GM08714 (cell line): ENCODE data around the gene ILF3.

Source experiments
- H3K4me3 ChIP-seq: fragments of 200-500 bp; sonication (Bioruptor generic); 2 replicates; pipeline ENCODE4 v1.5.1; 2014; ENCODE audit warnings: mild to moderate bottlenecking, low read length, inconsistent platforms
- ZNF274 ChIP-seq: IDR thresholded peaks from 2 replicates; pipeline ENCODE4 v1.6.1; 2012; ENCODE audit warnings: mild to moderate bottlenecking, low read depth, low read length

Gene ILF3

DNA sequence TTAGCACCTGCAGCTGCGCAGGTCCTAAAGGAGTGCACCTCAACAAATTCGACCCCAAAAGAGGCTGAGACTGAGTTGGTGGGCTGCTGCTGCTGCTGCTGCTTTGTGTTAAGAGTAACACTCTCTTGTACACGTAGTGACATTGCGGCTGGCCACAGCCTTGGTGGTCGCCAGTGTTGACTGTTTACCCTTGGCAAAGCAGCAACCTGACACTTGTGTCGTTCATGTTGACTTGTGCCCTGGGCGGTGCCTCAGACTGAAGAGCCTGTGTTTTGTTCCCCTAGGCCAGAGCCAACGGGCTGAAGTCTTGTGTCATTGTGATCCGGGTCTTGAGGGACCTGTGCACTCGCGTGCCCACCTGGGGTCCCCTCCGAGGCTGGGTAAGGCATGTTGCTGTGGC, 24.7 kb downstream of the ILF3 start:
- H3K4me3 ChIP-seq: no peak overlapping the region
- TF ChIP-seq ZNF274: no peak

DNA sequence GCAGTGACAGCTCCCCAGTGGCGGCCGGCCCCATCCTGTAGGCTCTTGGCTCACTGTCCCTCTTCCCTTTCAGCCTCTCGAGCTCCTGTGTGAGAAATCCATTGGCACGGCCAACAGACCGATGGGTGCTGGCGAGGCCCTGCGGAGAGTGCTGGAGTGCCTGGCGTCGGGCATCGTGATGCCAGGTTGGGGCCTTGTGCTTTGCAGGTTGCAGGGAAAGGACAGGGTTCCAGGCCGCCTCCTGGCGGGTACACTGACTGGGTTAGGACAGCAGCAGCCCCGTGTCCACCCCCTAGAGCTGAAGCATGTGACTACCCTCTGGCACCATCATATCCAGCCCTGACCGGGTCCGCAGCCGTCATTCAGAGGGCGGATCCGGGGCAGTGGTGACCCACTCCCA, 25.6 kb downstream of the ILF3 start:
- no peak overlapping the region for H3K4me3 ChIP-seq
- TF ChIP-seq ZNF274: no peak

DNA sequence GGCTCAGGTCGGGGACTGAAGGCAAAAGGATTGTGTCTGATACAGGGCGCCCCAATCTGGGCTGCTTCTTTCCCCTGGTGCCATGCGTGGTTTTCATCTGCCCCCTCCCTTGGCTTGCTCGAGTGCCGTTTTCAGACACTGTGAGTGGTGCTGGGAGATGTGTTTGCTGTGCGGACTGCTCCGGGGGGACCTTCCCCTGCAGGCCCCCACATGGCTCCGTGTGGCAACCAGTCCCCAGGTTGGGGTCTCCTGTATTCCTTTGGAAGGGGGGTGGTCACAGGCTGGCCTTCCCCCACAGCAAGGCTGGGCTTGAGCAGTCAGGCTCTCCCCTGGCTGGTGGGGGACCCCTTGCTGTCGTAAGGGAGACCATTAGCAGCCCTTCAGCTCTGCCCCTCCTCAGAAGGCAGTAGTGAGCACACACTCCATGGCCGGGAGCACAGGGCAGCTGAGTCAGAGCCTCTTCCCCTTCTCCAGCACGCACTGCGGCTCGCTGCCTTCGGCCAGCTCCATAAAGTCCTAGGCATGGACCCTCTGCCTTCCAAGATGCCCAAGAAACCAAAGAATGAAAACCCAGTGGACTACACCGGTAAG, 26.5 kb downstream of the ILF3 start:
- no peak overlapping the region for H3K4me3 ChIP-seq

DNA sequence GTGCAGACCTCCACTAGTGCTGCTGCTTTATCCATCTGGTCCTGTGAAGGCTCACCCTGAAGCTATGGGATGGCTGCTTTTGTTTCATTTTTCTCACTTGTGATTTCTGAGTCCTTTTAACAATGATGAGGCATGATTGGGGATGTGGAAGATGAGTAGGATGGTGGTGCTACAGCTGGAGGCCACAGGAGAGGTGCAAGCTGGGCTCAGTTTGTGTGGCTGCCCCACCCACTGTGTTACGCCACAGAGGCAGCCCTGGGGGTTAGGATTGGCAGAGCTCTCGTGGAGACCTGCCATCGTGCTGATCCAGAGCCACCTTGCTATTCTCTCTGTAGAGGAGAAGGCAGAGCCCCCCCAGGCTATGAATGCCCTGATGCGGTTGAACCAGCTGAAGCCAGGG, 27.5 kb downstream of the ILF3 start:
- no peak overlapping the region for H3K4me3 ChIP-seq
- no peak for TF ChIP-seq ZNF274

More for the DNA sequence above, 26.5 kb downstream of the ILF3 start:
- TF ChIP-seq ZNF274: no peak

DNA sequence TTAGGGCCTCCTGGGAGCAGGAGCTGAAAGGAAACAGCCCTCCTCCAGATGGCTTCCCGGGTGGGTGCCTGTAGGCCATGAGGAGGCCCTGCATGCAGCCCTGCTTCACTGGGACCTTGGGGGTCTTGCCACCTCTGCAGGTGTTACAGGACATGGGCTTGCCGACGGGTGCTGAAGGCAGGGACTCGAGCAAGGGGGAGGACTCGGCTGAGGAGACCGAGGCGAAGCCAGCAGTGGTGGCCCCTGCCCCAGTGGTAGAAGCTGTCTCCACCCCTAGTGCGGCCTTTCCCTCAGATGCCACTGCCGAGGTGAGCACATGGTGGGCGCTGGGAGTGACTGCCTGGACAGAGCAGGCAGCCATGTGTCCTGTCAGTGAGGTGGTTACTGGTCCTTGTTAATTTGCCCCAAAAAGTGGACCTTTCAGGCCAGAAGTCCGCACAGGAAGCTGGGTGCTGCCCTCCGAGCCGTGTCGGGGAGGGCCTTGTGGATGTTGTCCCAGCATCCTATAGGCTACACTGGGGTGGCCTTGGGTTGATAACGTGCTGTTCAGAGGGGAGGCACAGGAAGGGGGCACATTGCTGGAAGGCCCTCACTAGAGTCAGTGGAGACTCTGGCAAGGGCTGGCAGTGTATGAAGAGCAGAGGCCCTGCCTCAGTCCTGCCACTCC, 28.4 kb downstream of the ILF3 start:
- H3K4me3 ChIP-seq: no peak overlapping the region

DNA sequence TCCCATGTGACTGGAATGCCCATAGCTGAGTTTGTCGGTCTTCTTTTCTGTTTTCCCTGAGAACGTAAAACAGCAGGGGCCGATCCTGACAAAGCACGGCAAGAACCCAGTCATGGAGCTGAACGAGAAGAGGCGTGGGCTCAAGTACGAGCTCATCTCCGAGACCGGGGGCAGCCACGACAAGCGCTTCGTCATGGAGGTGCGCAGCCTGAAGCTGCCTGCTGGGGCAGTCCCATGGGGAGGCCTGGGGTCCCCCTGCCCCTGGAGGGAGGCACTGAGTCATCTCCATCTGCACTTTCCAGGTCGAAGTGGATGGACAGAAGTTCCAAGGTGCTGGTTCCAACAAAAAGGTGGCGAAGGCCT, 28.9 kb downstream of the ILF3 start:
- no peak overlapping the region for H3K4me3 ChIP-seq
- TF ChIP-seq ZNF274: no peak

More for the DNA sequence above, 28.4 kb downstream of the ILF3 start:
- no peak for TF ChIP-seq ZNF274

DNA sequence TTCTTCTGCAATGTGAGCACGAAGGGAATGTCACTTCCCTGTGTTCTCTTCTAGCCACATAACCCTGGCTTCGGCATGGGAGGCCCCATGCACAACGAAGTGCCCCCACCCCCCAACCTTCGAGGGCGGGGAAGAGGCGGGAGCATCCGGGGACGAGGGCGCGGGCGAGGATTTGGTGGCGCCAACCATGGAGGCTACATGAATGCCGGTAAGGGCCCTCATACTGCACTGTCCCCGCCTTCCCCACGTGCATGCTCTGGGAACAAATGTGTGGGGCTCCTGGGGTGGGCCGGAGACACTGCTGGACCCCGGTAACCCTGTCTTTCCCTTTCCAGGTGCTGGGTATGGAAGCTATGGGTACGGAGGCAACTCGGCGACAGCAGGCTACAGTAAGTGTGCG, 29.4 kb downstream of the ILF3 start:
- H3K4me3 ChIP-seq: no peak overlapping the region
- TF ChIP-seq ZNF274: no peak

DNA sequence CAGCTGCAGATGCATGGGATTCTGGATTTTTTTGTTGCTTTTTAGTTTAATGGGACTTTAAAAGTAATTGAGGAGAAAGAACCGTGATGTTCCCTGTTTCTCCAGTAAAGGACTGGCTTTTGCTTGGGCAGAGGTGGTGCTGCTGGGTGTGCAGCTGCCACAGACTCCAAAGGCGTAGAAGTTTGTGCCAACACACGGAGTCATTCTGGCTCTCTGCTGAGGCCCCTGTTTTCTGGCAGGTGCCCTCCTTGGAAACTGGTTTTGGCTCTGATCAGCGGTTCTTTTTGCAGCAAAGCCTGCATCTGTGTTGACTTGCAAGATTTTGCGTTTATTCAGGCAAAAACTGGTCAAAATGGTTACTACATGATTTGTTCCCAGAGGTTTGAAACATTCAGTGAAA, 31.1 kb downstream of the ILF3 start:
- TF ChIP-seq ZNF274: no peak
- no peak overlapping the region for H3K4me3 ChIP-seq

DNA sequence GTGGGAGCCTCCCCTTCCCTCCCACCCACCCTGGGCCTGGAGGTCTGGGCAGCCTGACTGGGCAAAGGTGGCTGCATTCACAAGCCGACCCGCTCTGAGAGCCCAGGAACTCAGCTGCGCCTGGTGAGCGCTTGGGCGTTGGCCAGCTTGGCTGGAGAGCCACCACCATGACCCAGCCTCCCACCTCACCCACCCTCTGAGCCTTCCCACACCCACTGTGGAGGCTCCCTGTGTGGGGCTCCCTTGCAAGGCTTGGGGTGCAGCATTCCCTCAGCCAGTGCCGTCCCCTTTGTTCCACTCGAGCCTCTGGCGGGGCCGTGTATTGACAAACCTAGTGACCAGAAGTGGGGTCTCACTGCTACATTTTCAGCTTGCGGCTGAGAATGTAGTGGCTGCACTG, 32.0 kb downstream of the ILF3 start:
- H3K4me3 ChIP-seq: no peak overlapping the region
- TF ChIP-seq ZNF274: no peak

DNA sequence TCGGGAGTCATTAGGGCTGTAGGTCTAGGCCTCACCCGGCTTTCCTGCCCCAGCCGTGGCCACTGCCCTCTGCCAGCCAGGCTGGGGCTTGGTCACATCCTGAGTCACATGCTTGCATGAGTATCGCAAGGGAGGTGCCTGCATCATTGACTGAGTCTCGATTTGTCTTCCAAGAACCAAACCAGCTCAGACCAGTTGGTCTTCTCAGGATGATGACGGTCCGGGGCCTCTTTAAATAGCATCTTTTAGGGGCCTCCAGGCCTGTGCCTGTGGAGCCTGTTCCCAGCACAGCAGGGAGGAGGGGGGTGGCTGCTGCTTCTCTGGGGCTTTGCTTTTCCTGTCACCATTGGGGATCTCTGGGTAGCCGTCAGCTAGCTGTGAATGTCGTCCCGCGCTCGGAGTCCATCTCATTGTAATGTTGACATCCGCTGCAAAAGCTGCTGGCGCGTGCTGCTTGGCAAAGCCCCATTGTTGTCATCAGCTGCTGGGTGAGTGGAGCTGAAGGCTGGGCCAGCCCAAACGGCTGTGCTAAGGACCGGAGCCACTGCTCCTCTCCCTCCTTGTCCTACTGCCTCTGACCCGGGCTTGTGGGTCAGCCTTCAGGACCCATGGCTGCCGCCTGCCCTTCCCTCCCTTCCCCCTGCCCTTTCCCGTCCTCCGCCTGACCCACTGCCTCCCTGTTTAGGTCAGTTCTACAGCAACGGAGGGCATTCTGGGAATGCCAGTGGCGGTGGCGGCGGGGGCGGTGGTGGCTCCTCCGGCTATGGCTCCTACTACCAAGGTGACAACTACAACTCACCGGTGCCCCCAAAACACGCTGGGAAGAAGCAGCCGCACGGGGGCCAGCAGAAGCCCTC, 32.7 kb downstream of the ILF3 start:
- no peak for TF ChIP-seq ZNF274
- H3K4me3 ChIP-seq: no peak overlapping the region

DNA sequence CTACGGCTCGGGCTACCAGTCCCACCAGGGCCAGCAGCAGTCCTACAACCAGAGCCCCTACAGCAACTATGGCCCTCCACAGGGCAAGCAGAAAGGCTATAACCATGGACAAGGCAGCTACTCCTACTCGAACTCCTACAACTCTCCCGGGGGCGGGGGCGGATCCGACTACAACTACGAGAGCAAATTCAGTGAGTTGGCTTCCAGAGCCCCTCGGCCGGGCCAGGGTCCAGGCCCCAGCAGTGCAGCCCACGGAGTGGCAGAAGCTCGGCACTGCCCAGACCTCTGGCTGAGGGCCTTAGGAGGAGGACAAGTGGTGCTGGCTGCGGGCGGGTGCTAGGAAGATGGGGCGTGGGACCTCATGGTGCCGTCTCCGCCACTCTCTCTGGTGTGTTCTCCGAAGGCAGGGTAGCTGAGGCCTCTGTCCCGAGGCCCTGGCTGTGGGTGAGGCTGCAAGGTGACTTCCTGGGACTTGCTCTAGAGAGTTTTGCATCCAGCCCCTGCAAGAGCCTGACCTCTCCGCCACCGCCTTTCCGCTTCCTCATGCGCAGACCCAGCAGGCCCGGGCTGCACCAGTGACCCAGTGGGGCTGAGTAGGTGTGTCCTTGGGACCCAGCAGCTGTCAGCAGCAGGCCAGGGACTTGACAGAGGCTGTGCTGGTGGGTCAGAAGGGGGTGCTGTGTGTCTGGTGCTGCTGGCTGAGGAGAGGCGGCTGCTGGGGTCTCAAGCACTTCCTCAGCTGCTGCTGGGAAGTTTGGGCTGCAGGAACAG, 33.6 kb downstream of the ILF3 start:
- TF ChIP-seq ZNF274: no peak
- H3K4me3 ChIP-seq: no peak overlapping the region

DNA sequence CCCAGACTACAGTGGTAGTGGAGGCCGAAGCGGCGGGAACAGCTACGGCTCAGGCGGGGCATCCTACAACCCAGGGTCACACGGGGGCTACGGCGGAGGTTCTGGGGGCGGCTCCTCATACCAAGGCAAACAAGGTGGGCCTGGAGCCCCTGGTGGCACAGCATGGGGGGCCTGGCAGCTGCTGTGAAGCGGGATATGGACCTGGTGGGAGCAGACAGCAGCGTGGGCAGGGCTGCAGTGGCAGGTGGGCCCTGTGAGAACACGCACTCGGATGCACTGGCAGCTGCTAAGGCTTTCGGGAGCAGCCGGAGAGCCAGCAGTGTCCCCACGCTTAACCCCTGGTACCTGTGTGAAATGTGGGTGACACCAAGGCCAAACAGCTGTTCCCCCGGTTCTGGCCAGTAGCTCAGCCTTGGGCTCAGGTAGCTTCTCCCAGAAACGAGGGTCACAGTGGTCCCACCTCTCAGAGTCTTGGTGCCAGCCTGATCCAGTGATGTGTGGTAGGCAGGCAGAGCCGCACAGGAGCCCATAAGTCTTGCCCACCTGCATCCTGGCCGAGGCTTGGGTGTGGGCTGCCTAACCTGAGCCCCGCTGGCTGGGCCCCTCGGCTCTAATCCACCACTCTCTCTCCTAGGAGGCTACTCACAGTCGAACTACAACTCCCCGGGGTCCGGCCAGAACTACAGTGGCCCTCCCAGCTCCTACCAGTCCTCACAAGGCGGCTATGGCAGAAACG, 34.6 kb downstream of the ILF3 start:
- no peak overlapping the region for H3K4me3 ChIP-seq

DNA sequence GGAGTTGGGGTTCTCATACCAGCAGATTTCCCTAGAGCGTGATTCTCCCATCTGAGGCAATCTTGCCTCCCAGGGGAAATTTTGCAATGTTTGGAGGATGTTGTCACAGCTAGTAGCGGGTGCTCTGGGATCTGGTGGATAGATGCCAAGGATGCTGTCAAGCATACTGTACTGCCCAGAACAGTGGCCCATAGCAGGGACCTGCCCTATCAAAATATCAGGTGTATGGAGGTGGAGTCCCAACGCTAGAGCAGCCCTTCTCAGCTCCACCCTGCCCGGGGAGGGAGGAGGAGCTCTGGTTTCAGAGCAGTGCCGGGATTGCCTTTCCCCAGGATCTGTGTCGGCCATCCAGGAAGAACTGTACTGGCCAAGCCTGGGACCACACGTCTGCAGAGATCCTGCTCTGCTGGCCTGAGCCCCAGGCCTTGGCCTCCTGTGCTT, 36.2 kb downstream of the ILF3 start:
- TF ChIP-seq ZNF274: no peak

More for the DNA sequence above, 34.6 kb downstream of the ILF3 start:
- TF ChIP-seq ZNF274: no peak

More for the DNA sequence above, 36.2 kb downstream of the ILF3 start:
- no peak overlapping the region for H3K4me3 ChIP-seq
